ENCODE measurements around the gene USP30.

USP30 gene

GRCh38 chr12:109127533-109128242, 75.3 kb downstream of the USP30 start:
- DNase-seq (ENCODE audit: low read depth): no peak

DNA sequence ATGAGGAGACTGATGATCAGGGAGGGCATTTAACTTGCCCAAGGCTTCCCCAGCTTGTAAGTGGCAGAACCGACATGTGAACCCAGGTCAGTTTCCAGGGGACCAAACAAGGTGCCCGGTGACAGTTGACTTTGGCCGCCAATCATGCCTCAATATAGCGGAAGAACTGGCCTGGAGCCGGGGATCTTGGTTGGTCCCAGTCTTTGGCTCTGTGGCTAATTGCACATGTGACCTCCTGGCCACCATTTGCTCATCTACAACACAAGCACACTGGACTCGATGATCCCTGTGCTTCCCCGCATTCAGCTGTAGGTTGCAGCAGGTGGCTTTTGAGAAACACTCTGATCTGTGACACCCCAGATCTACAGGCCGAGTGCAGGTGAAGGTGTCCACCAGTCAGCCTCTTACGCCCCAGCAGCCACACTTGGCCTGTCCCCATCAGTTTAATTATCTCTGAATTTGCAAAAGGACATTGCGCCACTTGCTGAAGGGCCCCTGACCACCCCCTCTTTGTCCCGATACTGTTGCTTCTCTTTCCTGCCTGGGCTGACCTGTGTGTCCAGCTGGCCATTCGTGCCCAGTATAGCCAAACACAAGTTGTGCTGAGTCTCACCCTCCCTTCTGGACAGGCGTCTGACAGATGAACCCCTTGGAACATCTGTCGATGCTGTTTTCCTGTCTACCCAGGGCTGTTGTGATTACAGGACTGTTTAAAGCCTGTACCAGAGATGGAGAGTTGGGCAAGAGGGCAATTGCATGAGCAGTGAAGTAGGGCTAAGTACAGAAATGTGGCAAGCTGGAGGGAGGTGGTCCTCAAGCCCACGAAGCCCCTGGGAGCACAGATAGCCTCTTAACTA, 78.1 kb downstream of the USP30 start:
- DNase-seq (ENCODE audit: low read depth): no peak

DNA sequence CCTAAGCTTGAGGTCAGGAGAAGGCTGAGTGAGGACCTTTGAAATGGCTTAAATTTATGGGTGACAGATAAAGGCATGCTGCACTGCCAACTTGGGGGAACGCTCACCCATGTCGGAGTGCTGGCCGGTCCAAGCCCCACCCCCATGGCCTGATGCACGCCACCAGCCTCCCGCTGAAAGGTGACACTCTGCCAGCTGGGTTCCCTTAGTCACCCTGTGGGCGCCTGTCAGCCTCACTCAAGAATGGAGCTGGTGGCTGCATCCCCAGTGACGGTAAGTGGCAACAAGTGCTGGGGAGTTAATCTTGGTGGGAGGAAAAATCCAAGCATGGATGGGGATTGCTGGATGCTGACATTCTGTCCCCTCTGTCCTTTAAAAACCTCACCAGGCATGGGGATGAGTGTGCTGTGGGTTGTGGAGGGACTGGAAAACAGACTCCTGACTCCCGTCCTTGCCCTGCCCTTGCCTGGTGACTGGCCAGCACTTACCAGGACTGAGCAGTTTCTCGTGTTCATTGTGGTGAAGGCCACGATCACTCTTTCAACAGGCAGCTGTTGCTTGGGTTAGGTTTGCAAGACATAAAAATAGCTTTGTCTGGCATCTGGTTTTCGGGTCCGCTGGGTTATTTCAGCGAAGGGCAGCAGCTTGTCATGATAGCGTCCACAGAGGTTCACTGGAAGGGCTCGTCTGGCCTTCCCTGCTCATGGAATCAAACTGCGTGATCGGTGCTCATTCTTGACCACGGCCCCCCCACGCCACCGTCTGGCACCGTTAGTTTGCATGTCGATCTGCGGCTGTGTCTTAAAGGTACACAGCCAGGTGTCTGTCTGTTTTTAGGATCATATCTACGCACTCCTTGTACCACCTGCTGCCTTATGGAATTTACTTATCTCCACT, 79.0 kb downstream of the USP30 start:
- no peak for DNase-seq (ENCODE audit: low read depth)

DNA sequence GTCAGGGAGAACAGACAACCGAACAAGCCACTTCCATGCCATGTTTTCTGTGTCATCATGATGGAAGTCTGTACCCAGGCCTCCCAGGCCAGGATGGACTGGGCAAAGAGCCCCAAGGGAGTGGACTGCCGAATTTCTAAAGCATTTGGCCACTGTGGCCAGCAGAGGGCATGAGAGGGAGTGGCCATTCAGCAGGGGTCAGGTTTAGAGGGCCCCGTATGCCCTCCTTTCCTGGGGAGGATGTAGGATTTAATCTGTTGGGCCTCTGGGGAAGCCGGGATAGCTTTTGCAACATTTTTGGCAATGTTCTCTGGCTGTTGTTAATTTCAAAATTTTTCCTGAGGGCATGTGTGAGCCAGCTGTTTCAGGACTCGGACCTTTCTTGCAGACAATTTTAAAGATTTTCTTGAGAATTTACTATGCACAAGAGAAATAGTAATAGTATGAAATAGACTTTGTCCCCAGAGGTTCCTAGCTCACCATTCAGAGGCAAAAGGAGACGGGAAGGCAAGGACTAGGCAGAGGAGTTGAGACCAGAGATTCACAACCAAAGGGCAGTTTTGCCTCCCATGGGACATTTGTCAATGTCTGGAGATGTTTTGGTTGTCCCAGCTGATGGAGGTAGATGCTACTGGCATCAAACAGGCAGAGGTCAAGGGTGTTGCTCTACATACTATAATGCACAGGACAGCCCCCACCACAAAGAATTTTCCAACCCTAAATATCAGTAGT, 82.0 kb downstream of the USP30 start:
- no peak for DNase-seq (ENCODE audit: low read depth)

DNA sequence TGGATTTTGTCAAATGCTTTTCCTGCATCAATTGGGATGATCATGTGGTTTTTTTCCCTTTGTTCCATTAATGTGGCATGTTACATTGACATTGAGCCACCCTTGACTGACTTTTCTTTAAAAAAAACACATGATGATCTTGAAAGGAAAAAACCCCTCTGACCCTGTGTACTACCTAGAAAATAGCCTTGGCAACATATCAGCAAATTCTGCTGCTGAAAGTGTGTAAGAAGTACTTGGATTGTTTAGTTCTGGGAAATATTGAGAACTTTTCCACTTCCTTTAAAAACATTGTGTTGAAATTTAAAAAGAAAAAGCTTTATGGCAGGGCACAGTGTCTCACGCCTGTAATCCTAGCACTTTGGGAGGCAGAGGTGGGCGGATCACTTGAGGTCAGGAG, 84.7 kb downstream of the USP30 start:
- no peak for DNase-seq (ENCODE audit: low read depth)
